Measurements from ENCODE around the gene TEX38. TPM values are rescaled to one million over a fixed set of nuclear protein-coding genes. Genes with fewer than 3 reads are reported as not detected.
A peak's percentile ranks its signal among the peaks of the same experiment; 100 is the strongest.
"Not testable (repeated sequence)": the region's sequence is repeated elsewhere in the genome, so short reads cannot be mapped to it uniquely, and the experiment has no call there.

Gene TEX38
- total RNA-seq, 1 donor from 2014 or later, result not detected

GRCh38 chr1:46689897-46690296 lies 18.2 kb downstream of the TEX38 start:
- no peak for DNase-seq

DNA sequence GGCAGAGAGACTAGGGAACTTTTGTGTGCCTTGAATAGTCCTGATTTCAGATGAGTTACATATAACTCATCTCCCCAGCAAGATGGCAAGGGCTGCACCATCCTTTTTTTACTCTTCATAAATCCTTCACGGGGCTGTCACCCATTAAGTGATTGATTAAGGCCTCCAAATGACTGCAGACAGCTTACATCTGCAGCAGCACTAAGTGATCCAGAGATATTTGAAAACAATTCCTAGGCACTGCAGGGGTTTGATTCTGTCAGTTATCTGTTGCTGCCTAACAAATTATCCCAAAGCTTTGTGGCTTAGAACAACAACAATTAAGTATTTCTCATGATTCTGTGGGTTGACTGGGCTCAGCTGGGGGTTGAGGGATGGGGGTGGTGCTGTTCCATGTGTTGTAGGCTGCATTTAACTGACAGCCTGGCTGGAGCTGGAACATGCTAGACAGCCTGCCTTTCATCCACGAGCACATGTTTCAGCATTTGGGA lies 19.3 kb downstream of the TEX38 start:
- no peak for DNase-seq

- no peak for DNase-seq
Measured at GRCh38 chr1:46691997-46692790, 20.5 kb downstream of the TEX38 start.

DNA sequence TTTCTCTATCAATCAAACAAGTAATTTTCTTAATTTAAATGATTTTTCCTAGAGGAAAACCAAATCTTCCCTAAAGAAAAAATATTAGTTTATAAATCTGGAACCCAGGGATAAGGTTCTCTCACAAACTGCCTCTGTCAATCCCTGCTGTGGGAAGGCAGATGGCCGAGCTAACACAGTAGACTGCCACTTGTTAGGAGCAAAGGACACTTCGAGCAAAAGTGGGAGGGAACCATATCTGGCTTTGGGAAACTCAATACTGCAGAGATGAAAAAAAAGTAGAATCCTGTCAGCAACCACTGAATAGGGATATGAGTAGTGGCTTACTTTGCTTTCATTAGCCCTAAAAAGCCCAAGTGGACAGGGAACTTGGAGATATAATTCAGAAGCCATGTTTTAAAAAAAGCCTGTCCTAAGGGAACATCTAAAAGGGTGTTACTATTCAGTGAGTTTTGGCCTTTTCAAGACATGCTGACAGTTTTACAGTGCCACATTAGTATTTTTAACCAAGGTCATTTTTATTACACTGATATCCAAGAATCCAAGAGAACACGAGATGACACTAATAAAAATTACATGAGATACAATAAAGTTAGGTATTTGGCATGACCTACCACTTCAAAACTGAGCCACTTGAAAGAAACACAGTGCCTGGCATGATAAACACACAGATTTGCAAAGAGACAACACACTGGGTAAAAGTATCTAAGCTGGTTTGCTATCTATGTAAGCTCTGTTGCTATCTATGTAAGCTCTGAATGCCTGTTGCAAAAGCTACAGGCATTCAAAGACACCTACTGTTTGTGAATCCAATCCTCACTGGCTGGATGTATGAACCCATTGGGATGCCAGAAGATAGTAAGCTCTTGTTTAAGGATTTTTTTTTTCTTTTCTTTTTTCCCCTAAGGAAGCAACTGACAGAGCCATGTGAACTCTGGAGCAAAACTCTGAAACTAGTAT lies 21.4 kb downstream of the TEX38 start:
- no peak for DNase-seq

- not testable (repeated sequence) for DNase-seq
Measured at GRCh38 chr1:46694676-46695075, 23.0 kb downstream of the TEX38 start.

DNA sequence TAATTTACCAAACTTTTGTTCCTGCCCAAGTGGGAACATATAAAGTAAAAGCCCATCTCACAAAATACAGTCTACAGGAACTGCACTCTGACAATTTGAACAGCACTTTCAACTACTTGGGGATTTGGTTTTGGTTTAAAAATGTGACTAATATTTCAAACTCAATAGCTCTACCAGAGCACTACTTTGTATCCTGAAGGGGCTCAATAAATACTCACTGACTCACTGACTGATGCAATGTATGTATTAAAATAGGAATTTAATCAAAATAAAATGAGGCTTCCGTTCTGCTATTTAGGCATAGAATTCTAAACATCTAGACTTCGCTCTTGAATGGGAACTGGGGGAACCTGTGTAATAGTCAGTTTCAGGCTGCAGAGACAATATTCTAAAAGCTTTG lies 25.4 kb downstream of the TEX38 start:
- no peak for DNase-seq

GRCh38 chr1:46699666-46700065 lies 28.0 kb downstream of the TEX38 start:
- no peak for DNase-seq

DNA sequence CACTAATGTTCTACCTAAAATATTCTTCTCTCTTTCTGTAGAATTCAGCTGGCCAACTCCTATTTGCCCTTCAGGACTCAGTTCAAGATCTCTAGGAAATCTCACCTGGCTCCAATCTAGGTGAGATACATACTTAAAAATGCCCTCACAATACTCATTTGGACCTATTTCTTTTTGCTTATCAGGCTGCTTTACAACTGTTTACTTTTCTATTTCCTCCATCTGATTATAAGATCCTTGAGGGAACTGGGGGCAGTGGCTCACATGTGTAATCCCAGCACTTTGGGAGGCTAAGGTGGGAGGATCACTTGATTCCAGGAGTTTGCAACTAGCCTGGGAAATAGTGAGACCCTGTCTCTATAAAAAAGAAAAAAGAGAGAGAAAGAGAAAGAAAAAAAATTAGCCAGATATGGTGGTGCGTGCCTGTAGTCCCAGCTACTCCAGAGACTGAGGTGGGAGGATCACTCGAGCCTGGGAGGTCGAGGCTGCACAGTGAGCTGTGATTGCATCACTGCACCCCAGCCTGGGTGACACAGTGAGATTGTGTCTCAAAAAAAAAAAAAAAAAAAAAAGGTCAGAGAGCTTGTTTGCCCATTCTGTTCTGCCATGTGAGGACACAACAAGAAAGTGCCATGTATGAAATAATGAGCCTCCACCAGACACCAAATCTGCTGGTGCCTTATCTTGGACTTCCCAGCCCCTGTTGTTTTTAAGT lies 32.4 kb downstream of the TEX38 start:
- no peak for DNase-seq

DNA sequence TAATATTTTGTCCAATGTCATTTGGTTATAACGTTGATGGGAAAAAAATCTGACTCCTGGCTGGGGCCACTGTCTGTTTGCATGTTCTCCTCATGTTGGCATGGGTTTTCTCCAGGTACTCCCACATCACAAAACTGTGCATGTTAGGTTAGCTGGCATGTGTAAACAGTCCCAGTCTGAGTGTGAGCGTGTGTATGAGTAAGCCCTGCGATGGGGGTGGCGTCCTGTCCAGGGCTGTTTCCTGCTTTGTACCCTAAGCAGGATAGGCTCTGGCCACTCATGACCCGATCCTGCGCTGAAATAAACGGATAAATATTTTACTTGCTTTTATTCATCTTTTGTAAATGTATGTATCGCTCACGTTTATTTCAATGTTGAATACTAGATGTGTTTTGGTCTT lies 33.8 kb downstream of the TEX38 start:
- DNase-seq, result no peak

- no peak for DNase-seq
Measured at GRCh38 chr1:46708121-46708520, 36.5 kb downstream of the TEX38 start.

GRCh38 chr1:46714976-46715375 lies 43.3 kb downstream of the TEX38 start:
- DNase-seq, result no peak

DNA sequence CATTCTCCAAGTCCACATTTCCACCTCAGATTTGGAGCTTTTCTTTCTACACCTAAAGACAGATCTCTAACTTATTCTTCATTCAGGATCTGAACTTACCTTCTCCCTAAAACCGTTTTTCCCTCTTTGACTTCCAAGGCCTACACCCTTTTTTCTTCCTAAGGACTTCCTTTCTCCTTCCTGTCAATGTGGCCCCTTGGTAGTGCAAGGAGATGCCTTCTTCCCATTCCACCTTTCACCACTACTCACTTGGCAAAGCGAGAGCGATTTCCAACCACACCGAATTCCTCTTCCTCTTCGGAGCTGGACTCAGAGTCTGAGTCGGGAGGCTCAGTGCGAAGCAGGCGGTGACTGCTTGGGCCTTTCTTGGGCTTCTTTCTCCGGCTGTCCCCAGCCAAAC lies 46.0 kb downstream of the TEX38 start:
- no peak for DNase-seq

DNA sequence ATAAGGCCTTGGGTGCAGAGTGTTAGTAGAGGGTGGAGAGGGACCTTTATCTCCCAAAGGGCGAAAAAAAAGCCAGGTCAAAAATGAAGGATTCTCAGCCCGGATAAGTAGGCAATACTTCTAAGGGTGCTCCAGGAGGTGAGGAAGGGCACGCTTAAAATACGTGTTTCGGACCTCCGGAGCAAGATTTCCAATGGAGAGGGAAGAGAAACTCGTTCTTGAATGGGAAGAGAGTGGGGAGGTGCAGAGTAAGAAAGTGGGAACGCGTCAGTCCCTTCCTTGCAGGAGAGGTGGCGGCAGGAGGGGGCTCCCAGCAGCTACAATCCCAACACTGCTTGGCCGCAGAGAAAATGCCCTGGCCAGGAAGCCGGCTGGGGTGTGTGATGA lies 46.7 kb downstream of the TEX38 start:
- no peak for DNase-seq

GRCh38 chr1:46718727-46719622 lies 47.3 kb downstream of the TEX38 start, which contains the start of gene EFCAB14:
Gene EFCAB14 (minus strand): TSS chr1:46719114. CDS start chr1:46718087, 1,027 bp downstream.
- DNase-seq, result peak; percentile 94

DNA sequence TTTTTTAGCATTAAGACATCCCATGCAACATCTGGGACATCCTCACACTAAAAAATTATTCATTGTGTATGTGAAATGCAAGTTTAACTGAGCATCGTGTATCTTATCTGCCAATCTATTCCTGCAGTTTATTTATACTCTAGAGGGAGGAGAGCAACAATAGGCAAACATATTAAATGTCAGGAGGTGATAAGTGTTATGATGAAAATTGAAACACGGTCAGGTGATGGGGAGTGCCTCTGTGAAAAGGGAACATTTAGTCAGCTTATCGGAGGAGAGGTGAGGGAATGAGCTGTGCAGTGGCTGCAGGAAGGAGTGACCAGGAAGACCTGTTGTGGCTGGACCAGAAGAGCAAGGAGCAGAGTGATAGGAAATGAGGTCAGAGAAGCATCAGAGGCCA lies 48.0 kb downstream of the TEX38 start:
- no peak for DNase-seq

DNA sequence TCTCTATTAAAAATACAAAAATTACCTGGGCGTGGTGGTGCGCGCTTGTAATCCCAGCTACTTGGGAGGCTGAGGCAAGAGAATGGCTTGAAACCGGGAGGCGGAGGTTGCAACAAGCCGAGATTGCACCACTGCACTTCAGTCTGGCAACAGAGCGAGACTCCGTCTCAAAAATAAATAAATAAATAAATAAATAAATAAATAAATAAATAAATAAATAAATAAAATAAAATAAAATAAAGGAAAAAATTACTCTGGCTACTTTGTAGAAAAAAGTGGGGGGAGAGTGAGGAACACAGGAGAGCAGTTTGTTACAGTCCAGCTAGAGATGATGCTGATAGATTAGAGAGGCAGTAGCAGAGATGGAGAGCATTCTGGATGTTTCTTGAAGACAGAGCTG lies 48.7 kb downstream of the TEX38 start:
- DNase-seq, result not testable (repeated sequence)

GRCh38 chr1:46721204-46721603 lies 49.5 kb downstream of the TEX38 start:
- DNase-seq, result no peak

- DNase-seq, result no peak
Measured at GRCh38 chr1:46721686-46722205, 50.1 kb downstream of the TEX38 start.

Measured in occipital lobe (tissue), 2 donors.